GM23338 (cell line): ENCODE data around the gene SUGCT. TPM values are rescaled to one million over a fixed set of nuclear protein-coding genes. Genes with fewer than 3 reads are reported as not detected.

Experiments
- ATAC-seq: fragments of 200-7000 bp; cut with Tn5 transposase; 3 replicates; pipeline ENCODE4 v1.9.1; 2020
- DNase-seq: peaks from one replicate; pipeline ENCODE4 v3.0.0-alpha.2; 2015; ENCODE audit warnings: low spot score
- H2AFZ ChIP-seq: fragments of 200-600 bp; sonication (generic); 2 replicates; pipeline ENCODE4 v1.8.0; 2016; ENCODE audit warnings: antibody characterized with exemption, mild to moderate bottlenecking, moderate library complexity
- H3F3A ChIP-seq: fragments of 200-600 bp; sonication (generic); replicated peaks from 2 replicates; pipeline ENCODE4 v1.8.0; 2017; ENCODE audit warnings: antibody characterized with exemption, mixed run types, low read depth
- H3K27ac ChIP-seq: fragments of 200-600 bp; sonication (generic); 2 replicates; pipeline ENCODE4 v1.6.1; 2016; ENCODE audit warnings: low read depth
- H3K27me3 ChIP-seq: fragments of 200-600 bp; sonication (generic); 2 replicates; pipeline ENCODE4 v1.8.0; 2016; ENCODE audit warnings: mild to moderate bottlenecking, mixed run types, moderate library complexity; ENCODE audit not compliant: insufficient read depth
- H3K36me3 ChIP-seq: fragments of 200-600 bp; sonication (generic); 2 replicates; pipeline ENCODE4 v1.8.0; 2016; ENCODE audit warnings: mild to moderate bottlenecking; ENCODE audit not compliant: insufficient read depth
- H3K4me1 ChIP-seq: fragments of 200-600 bp; sonication (generic); 2 replicates; pipeline ENCODE4 v1.8.0; 2016; ENCODE audit warnings: mild to moderate bottlenecking, moderate library complexity; ENCODE audit not compliant: insufficient read depth
- H3K4me2 ChIP-seq: fragments of 200-600 bp; sonication (generic); 2 replicates; pipeline ENCODE4 v1.7.1; 2017; ENCODE audit warnings: mixed run types
- H3K4me3 ChIP-seq: fragments of 200-600 bp; sonication (generic); 2 replicates; pipeline ENCODE4 v1.6.1; 2016; ENCODE audit warnings: mixed run types
- H3K79me2 ChIP-seq: fragments of 200-600 bp; sonication (generic); replicated peaks from 2 replicates; pipeline ENCODE4 v1.8.0; 2017; ENCODE audit warnings: mild to moderate bottlenecking; ENCODE audit not compliant: insufficient read depth
- H3K9me2 ChIP-seq: fragments of 200-600 bp; sonication (generic); 2 replicates; pipeline ENCODE4 v1.8.0; 2017; ENCODE audit not compliant: insufficient read depth
- H4K20me1 ChIP-seq: fragments of 200-600 bp; sonication (generic); replicated peaks from 2 replicates; pipeline ENCODE4 v1.8.0; 2017; ENCODE audit warnings: mild to moderate bottlenecking; ENCODE audit not compliant: insufficient read depth
- H3K27ac Mint-ChIP-seq: 2 replicates; pipeline ENCODE4 v1.8.0; 2020; ENCODE audit warnings: inconsistent platforms, mild to moderate bottlenecking, moderate library complexity, mixed read lengths
- H3K27me3 Mint-ChIP-seq: 3 replicates; pipeline ENCODE4 v1.8.0; 2022; ENCODE audit warnings: low read depth, mild to moderate bottlenecking, moderate library complexity, mixed read lengths, inconsistent platforms; ENCODE audit not compliant: insufficient read depth, poor library complexity
- H3K36me3 Mint-ChIP-seq: 3 replicates; pipeline ENCODE4 v1.8.0; 2021; ENCODE audit warnings: low read depth, mild to moderate bottlenecking, inconsistent platforms, moderate library complexity, mixed read lengths
- H3K4me1 Mint-ChIP-seq: 3 replicates; pipeline ENCODE4 v1.8.0; 2020; ENCODE audit warnings: mild to moderate bottlenecking, inconsistent platforms, mixed read lengths
- H3K4me3 Mint-ChIP-seq: 3 replicates; pipeline ENCODE4 v1.8.0; 2021; ENCODE audit warnings: moderate library complexity, mild to moderate bottlenecking, inconsistent platforms, mixed read lengths
- H3K9me3 Mint-ChIP-seq: 3 replicates; pipeline ENCODE4 v1.8.0; 2020; ENCODE audit warnings: moderate library complexity, mild to moderate bottlenecking, inconsistent platforms, mixed read lengths
- CREB1 ChIP-seq: fragments of 250-450 bp; sonication (Bioruptor Pico); IDR thresholded peaks from 2 replicates; pipeline ENCODE4 v1.5.0; 2020; ENCODE audit warnings: low read depth, mild to moderate bottlenecking, moderate library complexity
- CTCF ChIP-seq, 2 experiments: fragments of 200-600 bp in 1 of 2; sonication (generic) in 1 of 2; conservative IDR thresholded peaks; 2 replicates each; pipeline versions ENCODE4 v1.5.1 to v1.6.1; 2016 to 2017; ENCODE audit warnings: antibody characterized with exemption in 2 of 2, low read depth in 2 of 2, mild to moderate bottlenecking in 2 of 2, moderate library complexity in 1 of 2
- ETS1 ChIP-seq: IDR thresholded peaks from 2 replicates; pipeline ENCODE4 v1.6.1; 2016; ENCODE audit warnings: antibody characterized with exemption
- EZH2 ChIP-seq: fragments of 200-600 bp; sonication (generic); IDR thresholded peaks from one replicate; pipeline ENCODE4 v1.8.0; 2017; ENCODE audit warnings: antibody characterized with exemption, mild to moderate bottlenecking, low read depth; ENCODE audit not compliant: unreplicated experiment
- EZH2phosphoT487 ChIP-seq: fragments of 200-600 bp; sonication (generic); IDR thresholded peaks from one replicate; pipeline ENCODE4 v1.8.1; 2018; ENCODE audit warnings: antibody characterized with exemption; ENCODE audit not compliant: unreplicated experiment
- JUNB ChIP-seq: IDR thresholded peaks from one replicate; pipeline ENCODE4 v1.6.1; 2016; ENCODE audit warnings: antibody characterized with exemption; ENCODE audit not compliant: unreplicated experiment
- NANOG ChIP-seq: IDR thresholded peaks from 2 replicates; pipeline ENCODE4 v1.6.1; 2016; ENCODE audit warnings: antibody characterized with exemption, borderline replicate concordance
- REST ChIP-seq: IDR thresholded peaks from one replicate; pipeline ENCODE4 v1.6.1; 2018; ENCODE audit warnings: antibody characterized with exemption; ENCODE audit not compliant: unreplicated experiment
- STAT1 ChIP-seq: IDR thresholded peaks from one replicate; pipeline ENCODE4 v1.6.1; 2016; ENCODE audit warnings: antibody characterized with exemption; ENCODE audit not compliant: unreplicated experiment
- ZNF114 ChIP-seq: fragments of 250-450 bp; sonication (Bioruptor Pico); IDR thresholded peaks from 2 replicates; pipeline ENCODE4 v1.5.0; 2020; ENCODE audit warnings: mild to moderate bottlenecking, moderate library complexity
- ZNF331 ChIP-seq: fragments of 250-450 bp; sonication (Bioruptor Pico); IDR thresholded peaks from 2 replicates; pipeline ENCODE4 v1.5.0; 2020; ENCODE audit warnings: low read depth, mild to moderate bottlenecking, moderate library complexity
- ZNF462 ChIP-seq: fragments of 250-450 bp; sonication (Bioruptor Pico); IDR thresholded peaks from 2 replicates; pipeline ENCODE4 v1.5.0; 2020; ENCODE audit warnings: mild to moderate bottlenecking, moderate library complexity
- polyA plus RNA-seq: library from polyadenylated mRNA; unstranded; fragments of >200 nt; fragmentation: Nextera tagmentation; extraction: Ambion mirVana; gene quantifications from 2 replicates; pipeline ENCODE4 v1.2.1, GENCODE V29; 2016
- total RNA-seq: library from RNA; depleted of rRNA; stranded (reverse); fragments of >200 nt; shearing (Covaris generic); gene quantifications from 2 replicates; pipeline ENCODE4 v1.2.3, GENCODE V29; 2014

The SUGCT gene
- total and polyA plus RNA-seq, 2 experiments from 2014 or later: 4.2 to 5.6 TPM

- Mint-ChIP-seq H3K9me3 (no peaks in the 10 kb centered on the region), H3K27ac (no peak overlapping the region), H3K4me1 (no peaks in the 10 kb centered on the region), H3K4me3 (no peak overlapping the region), H3K27me3 (peaks cover 2% of the 10 kb centered on the region), H3K36me3 (no peaks in the 10 kb centered on the region)
- ATAC-seq: no peak
- Histone ChIP-seq H3F3A (no peaks in the 10 kb centered on the region), H4K20me1 (no peaks in the 10 kb centered on the region; the same call in 1 of the 2 replicates), H3K79me2 (no peaks in the 10 kb centered on the region), H3K4me1 (no peaks in the 10 kb centered on the region), H3K36me3 (no peaks in the 10 kb centered on the region), H2AFZ (no peak overlapping the region), H3K4me3 (no peak overlapping the region), H3K27ac (no peak overlapping the region), H3K4me2 (no peak overlapping the region), H3K27me3 (no peaks in the 10 kb centered on the region), H3K9me2 (0 out of 2 replicates have a peak, but pooled peaks cover 4% of the 10 kb centered on the region)
- no peak for DNase-seq
- TF ChIP-seq ZNF331 (CRISPR knock-in tag) (no peak), REST (no peak), ZNF462 (CRISPR knock-in tag) (no peak), ETS1 (no peak), ZNF114 (CRISPR knock-in tag) (no peak), JUNB (no peak), EZH2phosphoT487 (no peak), NANOG (no peak), STAT1 (no peak), CREB1 (CRISPR knock-in tag) (no peak), EZH2 (no peak), CTCF (conservative IDR thresholded peaks at IDR 0.05; ENCODE audit: low read depth in 2 of 2) (no peak)
Measured at GRCh38 chr7:40859965-40860543, 725.2 kb downstream of the SUGCT start.
